NCI-H146 treated with DMSO at 0.1 percent for 48 hours (cell line): Measurements from ENCODE around the gene DNAH6.

Experiments
- DNase-seq: peaks from one replicate; lab custom pipeline; 2025; ENCODE audit not compliant: unreplicated experiment; lab: John Stamatoyannopoulos, UW

The DNAH6 gene

GRCh38 chr2:84686783-84687476 lies 170.6 kb downstream of the DNAH6 start:
- DNase-seq: no peak

- no peak for DNase-seq
Measured at GRCh38 chr2:84687498-84688149, 171.3 kb downstream of the DNAH6 start.

GRCh38 chr2:84690225-84690624 lies 173.9 kb downstream of the DNAH6 start:
- DNase-seq: no peak

GRCh38 chr2:84694088-84694622 lies 177.9 kb downstream of the DNAH6 start:
- no peak for DNase-seq

- DNase-seq: no peak
Measured at GRCh38 chr2:84697895-84698294, 181.6 kb downstream of the DNAH6 start.

GRCh38 chr2:84700006-84700405 lies 183.7 kb downstream of the DNAH6 start:
- DNase-seq: no peak

- DNase-seq: no peak
Measured at GRCh38 chr2:84701880-84702279, 185.6 kb downstream of the DNAH6 start.

GRCh38 chr2:84702941-84703340 lies 186.6 kb downstream of the DNAH6 start:
- no peak for DNase-seq

GRCh38 chr2:84703831-84704230 lies 187.5 kb downstream of the DNAH6 start:
- DNase-seq: no peak

- DNase-seq: no peak
Measured at GRCh38 chr2:84704505-84705244, 188.4 kb downstream of the DNAH6 start.

GRCh38 chr2:84705858-84706257 lies 189.6 kb downstream of the DNAH6 start:
- no peak for DNase-seq

GRCh38 chr2:84708442-84708841 lies 192.1 kb downstream of the DNAH6 start:
- DNase-seq: no peak

- DNase-seq: no peak
Measured at GRCh38 chr2:84711651-84712050, 195.4 kb downstream of the DNAH6 start.

- DNase-seq: no peak
Measured at GRCh38 chr2:84713441-84713840, 197.1 kb downstream of the DNAH6 start.

- DNase-seq: no peak
Measured at GRCh38 chr2:84716564-84716963, 200.3 kb downstream of the DNAH6 start.

GRCh38 chr2:84717302-84717701 lies 201.0 kb downstream of the DNAH6 start:
- DNase-seq: no peak

GRCh38 chr2:84719434-84719833 lies 203.1 kb downstream of the DNAH6 start:
- no peak for DNase-seq

GRCh38 chr2:84723831-84724230 lies 207.5 kb downstream of the DNAH6 start:
- no peak for DNase-seq

GRCh38 chr2:84725717-84726116 lies 209.4 kb downstream of the DNAH6 start:
- no peak for DNase-seq

- DNase-seq: no peak
Measured at GRCh38 chr2:84727315-84727714, 211.0 kb downstream of the DNAH6 start.

GRCh38 chr2:84729224-84729623 lies 212.9 kb downstream of the DNAH6 start:
- DNase-seq: no peak

- no peak for DNase-seq
Measured at GRCh38 chr2:84731185-84731584, 214.9 kb downstream of the DNAH6 start.
